Osteoblast (primary cell): Measurements from ENCODE around the gene TMCC2. TPM values are rescaled to one million over a fixed set of nuclear protein-coding genes. Genes with fewer than 3 reads are reported as not detected.
A peak's percentile ranks its signal among the peaks of the same experiment; 100 is the strongest.

ENCODE experiments used
- DNase-seq: peaks from one replicate; pipeline ENCODE4 v3.0.0; 2011; ENCODE audit warnings: low spot score, mixed read lengths; ENCODE audit not compliant: insufficient read length; ENCODE audit errors: missing footprints
- H2AFZ ChIP-seq: 2 replicates; pipeline ENCODE4 v1.6.0; 2011; ENCODE audit warnings: mild to moderate bottlenecking, low read length
- H3K27ac ChIP-seq: 2 replicates; pipeline ENCODE4 v1.5.1; 2011; ENCODE audit warnings: mild to moderate bottlenecking, low read depth, low read length, moderate library complexity
- H3K27me3 ChIP-seq: 2 replicates; pipeline ENCODE4 v1.6.0; 2012; ENCODE audit warnings: mild to moderate bottlenecking, control low read depth, inconsistent platforms, low read length, moderate library complexity; ENCODE audit not compliant: insufficient read depth
- H3K36me3 ChIP-seq: 2 replicates; pipeline ENCODE4 v1.5.1; 2011; ENCODE audit warnings: mild to moderate bottlenecking, low read length, control low read depth, moderate library complexity; ENCODE audit not compliant: insufficient read depth
- H3K4me1 ChIP-seq: 2 replicates; pipeline ENCODE4 v1.5.1; 2011; ENCODE audit warnings: mild to moderate bottlenecking, low read length, control low read depth, moderate library complexity; ENCODE audit not compliant: insufficient read depth
- H3K4me2 ChIP-seq: 2 replicates; pipeline ENCODE4 v1.6.0; 2011; ENCODE audit warnings: mild to moderate bottlenecking, low read length; ENCODE audit not compliant: insufficient read depth
- H3K4me3 ChIP-seq: fragments of 200-600 bp; sonication (generic); 3 replicates; pipeline ENCODE4 v1.5.1; 2012; ENCODE audit warnings: mild to moderate bottlenecking, low read length, inconsistent platforms; ENCODE audit not compliant: insufficient read depth
- H3K79me2 ChIP-seq: 2 replicates; pipeline ENCODE4 v1.6.0; 2012; ENCODE audit warnings: mild to moderate bottlenecking, low read length, control low read depth, inconsistent platforms; ENCODE audit not compliant: insufficient read depth
- H3K9me3 ChIP-seq: 2 replicates; pipeline ENCODE4 v1.5.1; 2011; ENCODE audit warnings: low read depth, low read length, control low read depth
- H4K20me1 ChIP-seq: 2 replicates; pipeline ENCODE4 v1.6.0; 2012; ENCODE audit warnings: mild to moderate bottlenecking, low read length, control low read depth; ENCODE audit not compliant: insufficient read depth
- total RNA-seq: library from RNA; depleted of rRNA; stranded (reverse); fragments of >200 nt; gene quantifications from 2 replicates; pipeline ENCODE4 v1.2.3, GENCODE V29; 2012
- TF ChIP-seq, protein P1 (sequence below): IDR thresholded peaks from 2 replicates; pipeline ENCODE4 v1.5.1; 2011; ENCODE audit warnings: mild to moderate bottlenecking, low read depth, low read length, moderate library complexity; ENCODE audit errors: extremely low read depth

Gene TMCC2
- total RNA-seq, 1 donor: 1.8 TPM

DNA sequence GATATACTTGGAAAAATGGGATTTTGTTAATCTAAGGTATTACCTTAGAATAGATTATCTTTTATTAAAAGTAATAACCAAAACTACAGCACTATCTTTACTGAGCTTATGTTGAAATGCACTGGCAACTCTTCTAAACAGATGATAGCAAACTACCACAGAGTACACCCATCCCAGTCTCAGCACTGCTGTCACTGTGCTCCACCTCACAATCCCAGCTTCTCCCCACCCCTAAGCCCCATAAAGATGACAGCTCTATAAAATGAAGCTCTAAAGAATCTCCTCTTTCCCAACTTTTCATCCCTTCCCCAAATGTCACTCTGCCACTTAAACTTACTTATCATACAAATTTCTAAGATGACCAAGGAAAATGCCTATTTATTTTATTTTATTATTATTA is 22.7 kb upstream of the TMCC2 start:
- Histone ChIP-seq H3K27ac (peak overlapping the region; percentile 90), H3K36me3 (no peaks in the 10 kb centered on the region), H3K4me2 (peak overlapping the region; percentile 65), H2AFZ (no peak overlapping the region), H3K9me3 (no peaks in the 10 kb centered on the region), H3K79me2 (peaks cover 83% of the 10 kb centered on the region), H3K4me3 (no peak overlapping the region), H3K4me1 (peaks cover 19% of the 10 kb centered on the region), H4K20me1 (peaks cover 10% of the 10 kb centered on the region), H3K27me3 (no peaks in the 10 kb centered on the region)
- DNase-seq: peak; percentile 22
- TF ChIP-seq, protein P1, sequence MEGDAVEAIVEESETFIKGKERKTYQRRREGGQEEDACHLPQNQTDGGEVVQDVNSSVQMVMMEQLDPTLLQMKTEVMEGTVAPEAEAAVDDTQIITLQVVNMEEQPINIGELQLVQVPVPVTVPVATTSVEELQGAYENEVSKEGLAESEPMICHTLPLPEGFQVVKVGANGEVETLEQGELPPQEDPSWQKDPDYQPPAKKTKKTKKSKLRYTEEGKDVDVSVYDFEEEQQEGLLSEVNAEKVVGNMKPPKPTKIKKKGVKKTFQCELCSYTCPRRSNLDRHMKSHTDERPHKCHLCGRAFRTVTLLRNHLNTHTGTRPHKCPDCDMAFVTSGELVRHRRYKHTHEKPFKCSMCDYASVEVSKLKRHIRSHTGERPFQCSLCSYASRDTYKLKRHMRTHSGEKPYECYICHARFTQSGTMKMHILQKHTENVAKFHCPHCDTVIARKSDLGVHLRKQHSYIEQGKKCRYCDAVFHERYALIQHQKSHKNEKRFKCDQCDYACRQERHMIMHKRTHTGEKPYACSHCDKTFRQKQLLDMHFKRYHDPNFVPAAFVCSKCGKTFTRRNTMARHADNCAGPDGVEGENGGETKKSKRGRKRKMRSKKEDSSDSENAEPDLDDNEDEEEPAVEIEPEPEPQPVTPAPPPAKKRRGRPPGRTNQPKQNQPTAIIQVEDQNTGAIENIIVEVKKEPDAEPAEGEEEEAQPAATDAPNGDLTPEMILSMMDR: no peak

DNA sequence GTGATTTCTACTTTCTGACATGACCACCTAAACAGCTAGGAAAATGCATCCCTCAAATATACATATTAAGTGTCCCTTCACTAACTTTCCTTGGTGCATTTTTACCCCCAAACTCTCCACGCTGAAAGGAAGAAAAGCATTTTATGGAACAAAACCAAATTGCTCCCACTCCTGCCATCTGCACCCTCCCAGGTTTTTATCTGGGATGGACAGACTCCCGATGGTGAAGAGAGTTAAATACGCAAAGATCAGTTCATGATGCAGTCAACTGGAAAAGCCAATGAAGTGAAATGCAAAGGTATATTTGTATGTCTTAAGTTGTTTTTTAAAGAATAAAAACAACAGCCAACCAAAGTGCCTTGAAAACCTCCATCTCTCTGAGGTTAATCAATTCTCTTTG is 18.9 kb upstream of the TMCC2 start:
- Histone ChIP-seq H3K4me1 (peaks cover 26% of the 10 kb centered on the region), H4K20me1 (peaks cover 6% of the 10 kb centered on the region), H3K4me2 (no peak overlapping the region), H3K27me3 (no peaks in the 10 kb centered on the region), H3K27ac (no peak overlapping the region), H3K36me3 (no peaks in the 10 kb centered on the region), H3K79me2 (peaks cover 67% of the 10 kb centered on the region), H2AFZ (no peak overlapping the region), H3K9me3 (no peaks in the 10 kb centered on the region), H3K4me3 (no peak overlapping the region)
- DNase-seq: no peak
- TF ChIP-seq, protein P1: no peak

DNA sequence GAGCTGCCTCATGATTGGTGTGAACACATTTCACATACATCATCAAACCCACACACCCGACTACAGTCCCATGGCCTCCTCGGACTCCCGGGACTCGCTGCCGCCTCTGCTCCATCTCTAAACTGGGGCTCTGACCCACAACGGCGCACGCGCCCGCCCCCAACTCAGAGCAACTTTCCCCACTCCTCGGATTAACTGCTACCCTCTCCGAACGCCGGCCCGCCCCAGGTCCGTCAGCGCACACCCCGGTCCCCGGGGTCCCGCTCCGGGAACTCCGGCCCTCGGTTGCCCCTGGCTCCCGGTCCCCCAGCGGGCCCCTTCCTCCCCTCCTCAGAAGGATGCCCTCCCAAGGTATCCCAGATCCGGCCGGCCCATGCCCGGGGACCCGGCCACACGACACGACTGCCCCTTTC is 17.0 kb upstream of the TMCC2 start:
- TF ChIP-seq, protein P1: no peak
- Histone ChIP-seq H3K4me1 (peaks cover 11% of the 10 kb centered on the region), H2AFZ (peak overlapping the region; percentile 98), H3K27ac (peak overlapping the region; percentile 91), H3K4me2 (peak overlapping the region; percentile 99), H3K4me3 (peak overlapping the region; percentile 98), H3K27me3 (no peaks in the 10 kb centered on the region), H3K36me3 (no peaks in the 10 kb centered on the region), H3K9me3 (no peaks in the 10 kb centered on the region), H3K79me2 (peaks cover 50% of the 10 kb centered on the region), H4K20me1 (no peaks in the 10 kb centered on the region)
- DNase-seq: peak; percentile 90

DNA sequence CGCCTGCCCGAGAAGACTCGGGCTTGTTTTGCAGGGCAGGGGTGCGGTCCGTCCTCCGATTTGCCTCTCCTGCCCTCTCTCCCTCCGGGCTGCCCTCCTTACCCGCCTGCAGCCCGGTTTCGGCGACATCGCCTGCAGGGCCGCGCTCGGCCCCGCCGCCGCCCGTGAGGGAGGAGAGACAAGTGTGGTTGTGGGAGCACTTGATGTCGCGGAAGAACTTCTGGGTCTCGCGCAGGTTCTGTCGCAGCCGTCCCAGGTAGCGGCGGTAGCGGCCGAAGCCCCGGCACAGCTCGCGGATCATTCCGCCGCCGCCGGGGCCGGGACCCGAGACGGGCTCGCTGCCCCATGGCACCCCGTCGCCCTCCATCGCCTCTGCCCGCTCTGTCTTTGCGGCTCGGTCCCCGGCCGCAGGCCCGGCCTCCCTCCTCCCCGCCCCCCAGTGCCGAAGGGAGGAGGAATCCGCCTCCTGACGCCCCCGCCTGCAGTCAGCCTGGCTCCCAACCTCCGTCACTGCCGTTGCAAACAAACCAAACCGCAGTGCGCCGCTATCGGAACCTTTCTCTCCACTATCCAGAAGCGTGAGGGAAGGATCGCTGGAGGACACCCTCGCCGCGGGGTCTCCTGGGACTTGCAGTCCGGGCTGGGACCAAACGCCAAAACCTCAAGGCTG is 16.4 kb upstream of the TMCC2 start, which contains the start of gene DSTYK:
TSS of gene DSTYK (minus strand) at position 534 of the 670 bp plus-strand sequence. CDS start at position 367, 167 bp downstream.
- Histone ChIP-seq H3K79me2 (peaks cover 48% of the 10 kb centered on the region), H3K4me2 (peak within 1 kb of the TSS; percentile 99)

More for the DNA sequence above, 16.4 kb upstream of the TMCC2 start, which contains the start of gene DSTYK:
- H3K36me3 ChIP-seq: no peaks in the 10 kb centered on the region
- H3K27ac ChIP-seq: peak within 1 kb of the TSS; percentile 91
- H3K4me1 ChIP-seq: peaks cover 11% of the 10 kb centered on the region
- TF ChIP-seq, protein P1: no peak
- H4K20me1 ChIP-seq: no peaks in the 10 kb centered on the region
- no peaks in the 10 kb centered on the region for H3K9me3 ChIP-seq
- peak within 1 kb of the TSS; percentile 98 for H3K4me3 ChIP-seq
- H2AFZ ChIP-seq: peak within 1 kb of the TSS; percentile 98
- H3K27me3 ChIP-seq: no peaks in the 10 kb centered on the region
- peak; percentile 97 for DNase-seq
